EH (cell line): ENCODE results near the gene BTBD2.
"Not testable (repeated sequence)": the region's sequence is repeated elsewhere in the genome, so short reads cannot be mapped to it uniquely, and the experiment has no call there.

Experiments used
- DNase-seq: peaks from one replicate; pipeline ENCODE4 v3.0.0-alpha.2; 2015; ENCODE audit warnings: low read depth

Gene BTBD2

GRCh38 chr19:2039959-2040646 is 24.6 kb upstream of the BTBD2 start:
- no peak for DNase-seq

- DNase-seq: no peak
Measured at GRCh38 chr19:2039089-2039958, 23.8 kb upstream of the BTBD2 start.

GRCh38 chr19:2038284-2039088 is 23.0 kb upstream of the BTBD2 start:
- DNase-seq: no peak

- DNase-seq: no peak
Measured at GRCh38 chr19:2037651-2038255, 22.2 kb upstream of the BTBD2 start.

- DNase-seq: no peak
Measured at GRCh38 chr19:2036424-2036823, 20.9 kb upstream of the BTBD2 start.

- DNase-seq: no peak
Measured at GRCh38 chr19:2035590-2035991, 20.1 kb upstream of the BTBD2 start.

GRCh38 chr19:2034729-2035589 is 19.4 kb upstream of the BTBD2 start:
- DNase-seq: peak; percentile 34

GRCh38 chr19:2034253-2034652 is 18.7 kb upstream of the BTBD2 start:
- not testable (repeated sequence) for DNase-seq

GRCh38 chr19:2033825-2034159 is 18.3 kb upstream of the BTBD2 start:
- DNase-seq: no peak

- no peak for DNase-seq
Measured at GRCh38 chr19:2033115-2033824, 17.8 kb upstream of the BTBD2 start.

GRCh38 chr19:2032296-2032941 is 16.9 kb upstream of the BTBD2 start:
- DNase-seq: peak; percentile 93

- DNase-seq: peak; percentile 66
Measured at GRCh38 chr19:2027361-2027760, 11.8 kb upstream of the BTBD2 start.

GRCh38 chr19:2026770-2027169 is 11.3 kb upstream of the BTBD2 start:
- DNase-seq: no peak

GRCh38 chr19:2022289-2022688 is 6.8 kb upstream of the BTBD2 start:
- DNase-seq: no peak

GRCh38 chr19:2021453-2022140 is 6.1 kb upstream of the BTBD2 start:
- DNase-seq: no peak

GRCh38 chr19:2018752-2019151 is 3.2 kb upstream of the BTBD2 start:
- DNase-seq: no peak

GRCh38 chr19:2016041-2016807 is 710 bp upstream of the BTBD2 start:
- DNase-seq: peak; percentile 91

- peak; percentile 20 for DNase-seq
Measured at GRCh38 chr19:2014731-2015607, 545 bp downstream of the BTBD2 start.
